Bladder microvascular endothelial cell (primary cell): ENCODE measurements around the gene FREM1. TPM values are rescaled to one million over a fixed set of nuclear protein-coding genes. Genes with fewer than 3 reads are reported as not detected.

Experiments
- total RNA-seq: library from RNA; depleted of rRNA; stranded (reverse); fragments of >200 nt; gene quantifications from 2 replicates; pipeline ENCODE4 v1.2.3, GENCODE V29; 2014

FREM1 gene, protein sequence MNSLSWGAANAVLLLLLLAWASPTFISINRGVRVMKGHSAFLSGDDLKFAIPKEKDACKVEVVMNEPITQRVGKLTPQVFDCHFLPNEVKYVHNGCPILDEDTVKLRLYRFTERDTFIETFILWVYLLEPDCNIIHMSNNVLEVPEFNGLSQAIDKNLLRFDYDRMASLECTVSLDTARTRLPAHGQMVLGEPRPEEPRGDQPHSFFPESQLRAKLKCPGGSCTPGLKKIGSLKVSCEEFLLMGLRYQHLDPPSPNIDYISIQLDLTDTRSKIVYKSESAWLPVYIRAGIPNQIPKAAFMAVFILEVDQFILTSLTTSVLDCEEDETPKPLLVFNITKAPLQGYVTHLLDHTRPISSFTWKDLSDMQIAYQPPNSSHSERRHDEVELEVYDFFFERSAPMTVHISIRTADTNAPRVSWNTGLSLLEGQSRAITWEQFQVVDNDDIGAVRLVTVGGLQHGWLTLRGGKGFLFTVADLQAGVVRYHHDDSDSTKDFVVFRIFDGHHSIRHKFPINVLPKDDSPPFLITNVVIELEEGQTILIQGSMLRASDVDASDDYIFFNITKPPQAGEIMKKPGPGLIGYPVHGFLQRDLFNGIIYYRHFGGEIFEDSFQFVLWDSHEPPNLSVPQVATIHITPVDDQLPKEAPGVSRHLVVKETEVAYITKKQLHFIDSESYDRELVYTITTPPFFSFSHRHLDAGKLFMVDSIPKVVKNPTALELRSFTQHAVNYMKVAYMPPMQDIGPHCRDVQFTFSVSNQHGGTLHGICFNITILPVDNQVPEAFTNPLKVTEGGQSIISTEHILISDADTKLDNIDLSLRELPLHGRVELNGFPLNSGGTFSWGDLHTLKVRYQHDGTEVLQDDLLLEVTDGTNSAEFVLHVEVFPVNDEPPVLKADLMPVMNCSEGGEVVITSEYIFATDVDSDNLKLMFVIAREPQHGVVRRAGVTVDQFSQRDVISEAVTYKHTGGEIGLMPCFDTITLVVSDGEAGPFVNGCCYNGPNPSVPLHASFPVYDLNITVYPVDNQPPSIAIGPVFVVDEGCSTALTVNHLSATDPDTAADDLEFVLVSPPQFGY (N-terminal part only)
- 0.16 TPM in 1 of 2 replicates, not detected in the other for total RNA-seq

DNA sequence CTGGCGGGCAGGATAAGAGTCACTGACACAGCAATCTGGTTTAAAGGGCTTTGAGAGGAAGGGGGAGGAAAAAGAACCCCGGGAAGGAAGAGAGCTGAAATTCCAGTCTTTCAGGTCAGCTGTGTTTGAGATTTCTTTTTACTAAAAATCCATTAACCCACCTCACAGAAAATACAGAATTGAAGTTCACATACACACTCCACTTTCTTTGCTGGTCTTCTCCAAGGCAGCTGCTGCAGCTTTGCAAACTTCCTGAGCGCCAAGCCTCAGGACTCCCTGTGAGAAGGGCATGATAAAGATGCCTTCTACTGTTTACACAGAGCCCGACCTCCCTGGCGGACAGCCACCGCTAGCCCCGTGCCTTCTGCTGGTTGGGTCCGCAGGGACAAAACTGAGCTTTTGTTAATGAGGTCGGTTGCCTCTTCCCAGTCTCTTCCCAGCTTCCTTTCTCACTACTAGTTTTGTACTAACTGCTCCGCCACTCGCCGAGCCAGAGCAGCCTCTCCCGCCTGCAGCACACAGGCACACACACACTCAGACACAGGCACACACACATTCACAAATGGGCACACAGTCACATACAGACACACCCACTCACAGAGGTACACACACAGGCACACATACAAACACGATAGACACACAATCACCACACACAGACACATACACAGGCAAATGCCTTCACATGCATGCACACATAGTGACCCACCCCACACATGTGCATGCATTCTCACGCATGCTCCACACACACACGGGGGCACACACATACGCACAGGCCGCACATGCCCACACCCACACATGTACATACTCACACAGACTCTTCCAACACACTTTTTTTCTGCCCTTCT, at the start of gene FREM1:
FREM1 (minus strand) TSS at position 468 of the 845 bp plus-strand sequence. CDS start 41,451 bp downstream, outside the sequence.

DNA sequence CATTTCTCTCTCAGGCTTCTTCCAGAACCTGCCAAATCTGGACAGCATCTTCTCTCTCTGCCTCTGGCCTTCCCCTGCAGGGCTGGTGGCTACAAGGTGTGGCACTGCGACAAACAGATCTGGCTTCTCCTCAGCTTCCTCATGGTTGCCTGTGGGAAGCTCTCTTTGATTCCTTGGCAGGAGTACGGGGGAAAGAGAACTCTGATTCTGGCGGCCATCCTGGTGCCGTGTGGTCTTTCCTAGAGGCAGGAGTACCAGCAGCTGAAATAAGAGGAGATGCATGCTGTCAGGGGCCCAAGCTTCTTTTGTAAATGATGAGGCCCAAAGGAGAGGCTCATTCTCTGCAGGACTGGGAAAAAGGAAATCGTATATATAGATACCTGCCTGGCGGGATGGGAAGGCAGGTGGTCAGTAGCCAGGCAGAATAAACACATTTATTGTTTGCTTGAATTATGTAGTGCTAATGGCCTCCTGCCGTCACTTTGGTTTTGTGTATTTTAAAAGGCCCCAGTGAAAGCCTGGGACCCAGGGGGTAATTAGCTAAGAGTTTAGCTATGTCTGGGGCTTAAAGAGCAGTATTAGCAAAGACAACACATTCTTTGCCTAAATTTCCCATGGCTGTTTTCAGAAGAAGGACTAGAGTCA, 187.7 kb downstream of the FREM1 start, which contains the start of gene CER1:
CER1 (minus strand) TSS at position 343 of the 645 bp plus-strand sequence; CDS start at position 282, 61 bp downstream.

GRCh38 chr9:14693251-14693861, 216.9 kb downstream of the FREM1 start, which contains the start of gene ZDHHC21:
Gene ZDHHC21 (minus strand): TSS chr9:14693432. CDS start chr9:14674340, 19,092 bp downstream.

Other genes starting within 250 kb of the FREM1 start
- 11.0 and 17.6 TPM in 2 replicates for gene ZDHHC21, start 217.0 kb downstream of the FREM1 start, total RNA-seq
- not detected in 2 replicates for gene CER1, start 187.7 kb downstream of the FREM1 start, total RNA-seq